GM12801 (cell line): ENCODE data around the gene PLEKHA7.

Experiments used
- CTCF ChIP-seq: IDR thresholded peaks from one replicate; pipeline ENCODE4 v1.5.1; 2011; ENCODE audit warnings: control low read depth; ENCODE audit not compliant: insufficient read length; ENCODE audit errors: extremely low read depth

Gene PLEKHA7

GRCh38 chr11:17020831-17021230 lies 6.6 kb upstream of the PLEKHA7 start:
- TF ChIP-seq CTCF, result no peak

- TF ChIP-seq CTCF, result no peak
These were observed 5.0 kb upstream of the PLEKHA7 start for GRCh38 chr11:17019232-17019631.

GRCh38 chr11:17015627-17016126 lies 1.5 kb upstream of the PLEKHA7 start:
- no peak for TF ChIP-seq CTCF

GRCh38 chr11:17014833-17015626 lies 816 bp upstream of the PLEKHA7 start:
- TF ChIP-seq CTCF, result no peak

- TF ChIP-seq CTCF, result no peak
These were observed 480 bp downstream of the PLEKHA7 start for GRCh38 chr11:17013548-17014320.

- TF ChIP-seq CTCF, result no peak
These were observed 1.3 kb downstream of the PLEKHA7 start for GRCh38 chr11:17012712-17013547.

- no peak for TF ChIP-seq CTCF
These were observed 2.0 kb downstream of the PLEKHA7 start for GRCh38 chr11:17012179-17012578.
